Measurements from ENCODE around the gene FXR1.

DNA sequence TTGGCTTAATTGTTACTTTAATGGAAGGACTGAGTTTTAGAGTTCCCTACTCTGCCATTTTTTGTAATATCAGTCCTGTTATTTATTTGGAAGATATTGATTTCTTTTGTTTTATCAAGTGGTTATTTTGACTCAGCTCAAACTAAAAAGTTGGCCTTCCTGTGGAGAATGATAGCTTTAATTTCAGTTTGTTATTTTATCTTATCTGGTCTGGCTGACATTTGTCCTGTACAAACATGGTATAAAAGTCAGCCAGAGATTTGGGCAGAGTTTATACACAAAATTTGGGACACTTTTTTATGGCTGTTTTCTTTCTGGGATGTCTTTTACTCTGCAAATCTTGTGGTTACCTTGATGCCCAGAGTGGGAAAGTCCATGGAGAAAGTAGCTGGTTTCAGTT is 118.5 kb downstream of the FXR1 start:
- TF ChIP-seq POLR2A (IDR thresholded peaks at IDR 0.05) (no peak), EP300 (IDR thresholded peaks at IDR 0.05) (no peak), POLR2AphosphoS5 (IDR thresholded peaks at IDR 0.05) (no peak)
- TF ChIP-seq, protein P1, sequence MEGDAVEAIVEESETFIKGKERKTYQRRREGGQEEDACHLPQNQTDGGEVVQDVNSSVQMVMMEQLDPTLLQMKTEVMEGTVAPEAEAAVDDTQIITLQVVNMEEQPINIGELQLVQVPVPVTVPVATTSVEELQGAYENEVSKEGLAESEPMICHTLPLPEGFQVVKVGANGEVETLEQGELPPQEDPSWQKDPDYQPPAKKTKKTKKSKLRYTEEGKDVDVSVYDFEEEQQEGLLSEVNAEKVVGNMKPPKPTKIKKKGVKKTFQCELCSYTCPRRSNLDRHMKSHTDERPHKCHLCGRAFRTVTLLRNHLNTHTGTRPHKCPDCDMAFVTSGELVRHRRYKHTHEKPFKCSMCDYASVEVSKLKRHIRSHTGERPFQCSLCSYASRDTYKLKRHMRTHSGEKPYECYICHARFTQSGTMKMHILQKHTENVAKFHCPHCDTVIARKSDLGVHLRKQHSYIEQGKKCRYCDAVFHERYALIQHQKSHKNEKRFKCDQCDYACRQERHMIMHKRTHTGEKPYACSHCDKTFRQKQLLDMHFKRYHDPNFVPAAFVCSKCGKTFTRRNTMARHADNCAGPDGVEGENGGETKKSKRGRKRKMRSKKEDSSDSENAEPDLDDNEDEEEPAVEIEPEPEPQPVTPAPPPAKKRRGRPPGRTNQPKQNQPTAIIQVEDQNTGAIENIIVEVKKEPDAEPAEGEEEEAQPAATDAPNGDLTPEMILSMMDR (IDR thresholded peaks at IDR 0.05), result no peak

Measured in suprapubic skin (tissue), 4 donors.